ENCODE data around the gene CAMK1G.

DNA sequence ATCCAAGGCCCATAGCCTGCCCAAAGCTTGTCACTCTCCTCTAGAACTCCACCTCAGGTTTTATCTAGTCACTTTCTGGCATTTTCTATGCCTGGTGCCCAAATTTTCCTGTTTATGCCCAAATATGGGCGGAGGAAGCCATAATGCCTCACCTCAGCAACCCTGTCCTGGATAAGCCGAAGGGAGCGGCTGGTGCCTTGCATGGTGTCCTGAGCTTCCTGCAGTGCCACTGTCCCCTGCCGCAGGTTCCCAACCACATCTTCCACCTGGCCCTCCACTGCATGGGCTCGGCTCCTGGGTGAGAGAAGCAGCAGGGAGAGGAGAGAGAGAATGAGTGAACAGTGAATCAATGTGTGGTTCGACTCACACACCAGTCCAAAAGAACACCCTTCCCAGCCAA, 34.2 kb downstream of the CAMK1G start:
- TF ChIP-seq, protein P1, sequence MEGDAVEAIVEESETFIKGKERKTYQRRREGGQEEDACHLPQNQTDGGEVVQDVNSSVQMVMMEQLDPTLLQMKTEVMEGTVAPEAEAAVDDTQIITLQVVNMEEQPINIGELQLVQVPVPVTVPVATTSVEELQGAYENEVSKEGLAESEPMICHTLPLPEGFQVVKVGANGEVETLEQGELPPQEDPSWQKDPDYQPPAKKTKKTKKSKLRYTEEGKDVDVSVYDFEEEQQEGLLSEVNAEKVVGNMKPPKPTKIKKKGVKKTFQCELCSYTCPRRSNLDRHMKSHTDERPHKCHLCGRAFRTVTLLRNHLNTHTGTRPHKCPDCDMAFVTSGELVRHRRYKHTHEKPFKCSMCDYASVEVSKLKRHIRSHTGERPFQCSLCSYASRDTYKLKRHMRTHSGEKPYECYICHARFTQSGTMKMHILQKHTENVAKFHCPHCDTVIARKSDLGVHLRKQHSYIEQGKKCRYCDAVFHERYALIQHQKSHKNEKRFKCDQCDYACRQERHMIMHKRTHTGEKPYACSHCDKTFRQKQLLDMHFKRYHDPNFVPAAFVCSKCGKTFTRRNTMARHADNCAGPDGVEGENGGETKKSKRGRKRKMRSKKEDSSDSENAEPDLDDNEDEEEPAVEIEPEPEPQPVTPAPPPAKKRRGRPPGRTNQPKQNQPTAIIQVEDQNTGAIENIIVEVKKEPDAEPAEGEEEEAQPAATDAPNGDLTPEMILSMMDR (IDR thresholded peaks at IDR 0.05) = no peak
- no peak for TF ChIP-seq EP300 (IDR thresholded peaks at IDR 0.05)
